H1 (cell line): ENCODE measurements around the gene PDZD2. TPM values are rescaled to one million over a fixed set of nuclear protein-coding genes. Genes with fewer than 3 reads are reported as not detected.

Experiments
- CTCF ChIA-PET: fragments of 300-600 bp; sonication (Branson Sonifier 250); formaldehyde crosslinking; loops from one replicate; lab custom pipeline; 2021; ENCODE audit not compliant: partially characterized antibody; lab: Charles Lee
- POLR2A ChIA-PET: fragments of 300-600 bp; sonication (Branson Sonifier 250); formaldehyde crosslinking; loops from one replicate; lab custom pipeline; 2021; ENCODE audit warnings: inconsistent platforms; ENCODE audit not compliant: partially characterized antibody; lab: Charles Lee
- DNase-seq, 2 experiments: peaks; one replicate each; pipeline versions ENCODE4 v3.0.0 to v3.0.0-alpha.2; 2010 to 2022; ENCODE audit warnings: low spot score in 2 of 2, low read depth in 1 of 2, mixed read lengths in 1 of 2
- FAIRE-seq: peaks from 2 replicates; lab custom pipeline; 2011; peaks lifted over from hg19 to GRCh38; lab: Jason Lieb, UNC
- H2AFZ ChIP-seq: 2 replicates; pipeline ENCODE4 v1.8.1; 2012; ENCODE audit warnings: low read length, inconsistent platforms
- H2AK5ac ChIP-seq: 2 replicates; pipeline ENCODE4 v1.6.1; 2013; ENCODE audit warnings: low read depth, low read length
- H2BK120ac ChIP-seq: replicated peaks from 2 replicates; pipeline ENCODE3; 2013; ENCODE audit warnings: low read depth, low read length, inconsistent platforms
- H2BK12ac ChIP-seq: 2 replicates; pipeline ENCODE4 v1.6.1; 2013; ENCODE audit warnings: low read depth, low read length
- H2BK15ac ChIP-seq: 2 replicates; pipeline ENCODE4 v1.6.1; 2013; ENCODE audit warnings: low read length
- H2BK20ac ChIP-seq: 2 replicates; pipeline ENCODE4 v1.6.1; 2013; ENCODE audit warnings: low read length
- H2BK5ac ChIP-seq: 2 replicates; pipeline ENCODE4 v1.6.1; 2013; ENCODE audit warnings: low read depth, low read length
- H3K14ac ChIP-seq: 2 replicates; pipeline ENCODE4 v1.6.1; 2013; ENCODE audit warnings: inconsistent platforms; ENCODE audit not compliant: insufficient read length
- H3K18ac ChIP-seq: 2 replicates; pipeline ENCODE4 v1.6.1; 2013; ENCODE audit warnings: low read length; ENCODE audit errors: extremely low read depth
- H3K23ac ChIP-seq: 2 replicates; pipeline ENCODE4 v1.6.1; 2013; ENCODE audit warnings: inconsistent platforms; ENCODE audit not compliant: insufficient read length
- H3K23me2 ChIP-seq: 2 replicates; pipeline ENCODE4 v1.6.1; 2013; ENCODE audit warnings: low read depth, low read length
- H3K27ac ChIP-seq: 2 replicates; pipeline ENCODE4 v1.6.1; 2011; ENCODE audit warnings: low read depth, low read length, inconsistent platforms
- H3K27me3 ChIP-seq, 4 experiments: replicated peaks in 1 of 4; 1 replicate in 1 of 4; 2 replicates in 3 of 4; pipeline versions ENCODE4 v1.6.1 to v1.8.1; 2011 to 2013; ENCODE audit warnings: low read length in 3 of 4, mild to moderate bottlenecking in 3 of 4, inconsistent platforms in 2 of 4, mixed read lengths in 2 of 4, moderate library complexity in 1 of 4; ENCODE audit not compliant: control insufficient read depth in 3 of 4, insufficient read depth in 3 of 4; ENCODE audit errors: extremely low read depth in 1 of 4
- H3K36me3 ChIP-seq, 4 experiments: 2 replicates each; pipeline versions ENCODE4 v1.6.1 to v1.8.1; 2011 to 2013; ENCODE audit warnings: mild to moderate bottlenecking in 4 of 4, low read length in 3 of 4, moderate library complexity in 2 of 4, control low read depth in 1 of 4, inconsistent platforms in 1 of 4; ENCODE audit not compliant: insufficient read depth in 4 of 4, control insufficient read depth in 2 of 4
- H3K4ac ChIP-seq: replicated peaks from 2 replicates; pipeline ENCODE3; 2013; ENCODE audit warnings: low read length, low read depth, mixed read lengths, inconsistent platforms; ENCODE audit not compliant: insufficient read length
- H3K4me1 ChIP-seq, 4 experiments: replicated peaks in 1 of 4; 1 replicate in 1 of 4; 2 replicates in 3 of 4; pipeline versions ENCODE4 v1.6.1 to v1.8.1; 2011 to 2013; ENCODE audit warnings: low read length in 3 of 4, inconsistent platforms in 2 of 4, mixed read lengths in 1 of 4; ENCODE audit not compliant: insufficient read depth in 4 of 4, control insufficient read depth in 3 of 4
- H3K4me2 ChIP-seq, 2 experiments: 2 replicates each; pipeline versions ENCODE4 v1.6.1 to v1.8.1; 2011 to 2013; ENCODE audit warnings: low read depth in 2 of 2, low read length in 2 of 2, control low read depth in 1 of 2, inconsistent platforms in 1 of 2, mild to moderate bottlenecking in 1 of 2; ENCODE audit not compliant: insufficient read depth in 1 of 2
- H3K4me3 ChIP-seq, 4 experiments: fragments of 200-600, 300-600 bp in 1 of 4; sonication (generic), shearing (Covaris generic), sonication (Bioruptor Twin) in 1 of 4; 2 replicates each; pipeline versions ENCODE4 v1.5.1 to v1.8.1; 2011 to 2016; ENCODE audit warnings: low read length in 4 of 4, low read depth in 3 of 4, control low read depth in 2 of 4, inconsistent platforms in 2 of 4, mild to moderate bottlenecking in 2 of 4, mixed read lengths in 1 of 4, moderate library complexity in 1 of 4; ENCODE audit not compliant: insufficient read depth in 2 of 4; ENCODE audit errors: extremely low read depth in 1 of 4
- H3K56ac ChIP-seq: replicated peaks from 2 replicates; pipeline ENCODE3; 2013; ENCODE audit warnings: low read depth, mild to moderate bottlenecking, mixed read lengths, low read length, inconsistent platforms; ENCODE audit not compliant: insufficient read length
- H3K79me1 ChIP-seq: 2 replicates; pipeline ENCODE4 v1.6.1; 2013; ENCODE audit warnings: low read depth, low read length, control low read depth
- H3K79me2 ChIP-seq, 2 experiments: 2 replicates each; pipeline versions ENCODE4 v1.6.1 to v1.8.1; 2012 to 2013; ENCODE audit warnings: low read length in 2 of 2, mild to moderate bottlenecking in 2 of 2, inconsistent platforms in 1 of 2; ENCODE audit not compliant: insufficient read depth in 2 of 2, control insufficient read depth in 1 of 2
- H3K9ac ChIP-seq, 4 experiments: replicated peaks in 1 of 4; 1 replicate in 1 of 4; 2 replicates in 3 of 4; pipeline versions ENCODE4 v1.6.1 to v1.8.1; 2011 to 2013; ENCODE audit warnings: low read depth in 3 of 4, low read length in 3 of 4, control low read depth in 2 of 4, mild to moderate bottlenecking in 2 of 4, moderate library complexity in 2 of 4, inconsistent platforms in 1 of 4; ENCODE audit errors: extremely low read depth in 1 of 4
- H3K9me3 ChIP-seq, 2 experiments: 2 replicates each; pipeline versions ENCODE4 v1.6.1 to v1.8.1; 2012 to 2013; ENCODE audit warnings: mild to moderate bottlenecking in 2 of 2, moderate library complexity in 2 of 2, control low read depth in 1 of 2, inconsistent platforms in 1 of 2, low read depth in 1 of 2, low read length in 1 of 2, mixed read lengths in 1 of 2; ENCODE audit not compliant: insufficient read depth in 2 of 2
- H4K20me1 ChIP-seq, 2 experiments: replicated peaks in 1 of 2; 2 replicates each; pipeline versions ENCODE3 to v1.8.1; 2011 to 2013; ENCODE audit warnings: inconsistent platforms in 2 of 2, low read length in 2 of 2, mild to moderate bottlenecking in 1 of 2; ENCODE audit not compliant: insufficient read depth in 2 of 2, control insufficient read depth in 1 of 2
- H4K5ac ChIP-seq: 2 replicates; pipeline ENCODE4 v1.6.1; 2013; ENCODE audit warnings: low read length, low read depth, mixed read lengths, inconsistent platforms; ENCODE audit not compliant: insufficient read length
- H4K8ac ChIP-seq: 2 replicates; pipeline ENCODE4 v1.8.0; 2013; ENCODE audit warnings: mild to moderate bottlenecking, moderate library complexity, low read length, inconsistent platforms; ENCODE audit not compliant: insufficient read depth; ENCODE audit errors: extremely low read depth
- H4K91ac ChIP-seq: replicated peaks from 2 replicates; pipeline ENCODE3; 2013; ENCODE audit warnings: low read length, mixed read lengths, inconsistent platforms; ENCODE audit not compliant: insufficient read length
- ATF3 ChIP-seq: IDR thresholded peaks from 2 replicates; pipeline ENCODE4 v1.6.1; 2011; ENCODE audit warnings: low read depth, mild to moderate bottlenecking, low read length; ENCODE audit not compliant: insufficient read depth
- RAD21 ChIP-seq, 2 experiments: IDR thresholded peaks in 1 of 2; conservative IDR thresholded peaks in 1 of 2; 2 replicates each; pipeline ENCODE4 v1.6.1; 2011; ENCODE audit warnings: low read depth in 2 of 2, low read length in 2 of 2, improper control_type of control experiment in 1 of 2, inconsistent platforms in 1 of 2, mild to moderate bottlenecking in 1 of 2, moderate library complexity in 1 of 2
- SAP30 ChIP-seq: fragments of 300-600 bp; sonication (generic); IDR thresholded peaks from 2 replicates; pipeline ENCODE4 v1.7.1; 2012; ENCODE audit warnings: low read length, moderate library complexity, mild to moderate bottlenecking, inconsistent platforms; ENCODE audit not compliant: insufficient read depth, insufficient replicate concordance
- WGBS, 2 experiments: shearing (Covaris generic) in 1 of 2; methylation state at CpG; one replicate each; pipeline versions ENCODE4 v1.1.6 to v1.1.7; 2013 to 2015; ENCODE audit warnings: low lambda C conversion rate in 2 of 2, mixed read lengths in 2 of 2, inconsistent platforms in 1 of 2, low coverage in 1 of 2, missing lambda C conversion rate in 1 of 2; ENCODE audit not compliant: insufficient replicate concordance in 2 of 2, insufficient coverage in 1 of 2, insufficient read length in 1 of 2; ENCODE audit errors: extremely low coverage in 1 of 2, missing lambda C conversion rate in 1 of 2; 5-methylcytosine and 5-hydroxymethylcytosine counted together
- polyA plus RNA-seq, 7 experiments: library from polyadenylated mRNA; depleted of rRNA in 3 of 7; stranded (reverse) in 5 of 7; unstranded in 2 of 7; fragments of >200 nt in 5 of 7; fragments of 200-250 nt in 2 of 7; gene quantifications; 1 replicate in 5 of 7; 2 replicates in 1 of 7; 4 replicates in 1 of 7; pipeline versions ENCODE4 v1.2.1 to v1.2.3, GENCODE V29; 2011 to 2013; ENCODE audit warnings: missing spikeins in 2 of 7, mixed read lengths in 2 of 7
- total RNA-seq: library from RNA; stranded (reverse); fragmentation: NEBNext Ultra II Directional; extraction: Animal tissue kit (Norgen Biotek cat#: 25700); gene quantifications from 2 replicates; pipeline ENCODE4 v1.2.1, GENCODE V29; 2021

Gene PDZD2
- total and polyA plus RNA-seq, 2 of the 8 experiments (the other 6 are each of a cell fraction or from before 2014, with no cell fraction given) = 1.2 to 6.8 TPM

DNA sequence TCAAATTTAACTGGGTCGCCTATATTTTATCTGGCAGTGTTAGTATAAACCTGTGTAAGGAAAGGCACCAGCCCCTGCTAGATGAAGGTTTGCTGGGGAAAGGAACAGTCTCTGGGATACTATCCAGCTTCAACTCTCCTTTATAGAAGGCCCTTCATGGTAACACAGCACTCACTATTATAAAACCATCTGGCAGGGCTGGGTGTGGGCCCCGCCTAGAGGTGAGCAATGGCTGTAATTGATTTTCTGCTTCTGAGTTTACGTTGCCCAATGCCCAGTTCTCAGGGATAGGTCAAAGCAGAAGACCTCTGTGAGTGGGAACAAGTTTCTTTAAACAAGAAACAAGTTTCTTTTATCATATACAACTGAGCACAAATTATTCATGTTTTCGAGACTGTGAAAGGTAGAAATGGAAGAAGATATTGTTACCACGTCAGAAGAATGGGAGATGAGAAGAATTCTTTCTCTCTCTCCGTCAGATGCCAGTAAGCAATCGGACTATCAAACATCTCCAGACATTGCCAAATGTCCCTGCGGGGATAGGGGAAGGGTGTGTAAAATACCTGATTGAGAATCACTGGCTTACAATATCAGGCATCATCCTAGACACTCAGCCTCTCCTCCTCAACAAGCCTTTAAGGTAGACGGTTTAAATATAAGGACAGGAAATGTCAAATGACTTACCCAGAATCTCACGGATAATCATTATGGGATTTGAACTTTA, 205.9 kb downstream of the PDZD2 start:
- Histone ChIP-seq H3K4me2 (no peak overlapping the region), H3K56ac (no peak overlapping the region), H3K4me3 (no peak overlapping the region), H3K23me2 (no peaks in the 10 kb centered on the region), H4K8ac (no peak overlapping the region), H3K79me2 (no peaks in the 10 kb centered on the region), H4K91ac (no peak overlapping the region), H2BK12ac (no peak overlapping the region), H3K14ac (no peak overlapping the region), H3K79me1 (no peaks in the 10 kb centered on the region), H2BK20ac (no peak overlapping the region), H3K4me1 (no peaks in the 10 kb centered on the region), H3K23ac (no peak overlapping the region), H2AK5ac (no peak overlapping the region), H3K27me3 (no peaks in the 10 kb centered on the region), H2BK15ac (no peak overlapping the region), H4K20me1 (no peaks in the 10 kb centered on the region), H3K4ac (no peak overlapping the region), H3K18ac (no peak overlapping the region), H4K5ac (no peak overlapping the region), H3K36me3 (no peaks in the 10 kb centered on the region), H2BK120ac (no peak overlapping the region), H3K9ac (no peak overlapping the region), H2AFZ (no peak overlapping the region), H2BK5ac (no peak overlapping the region), H3K27ac (no peak overlapping the region), H3K9me3 (no peaks in the 10 kb centered on the region)
- CTCF ChIA-PET = interaction anchor here (1.1 to 1.8 kb wide), 7 partner anchors 10 to 180 kb away, joined by 3 to 10 read pairs (median 4); no protein-coding TSS in a partner anchor
- FAIRE-seq (peak; percentile 42), DNase-seq (no peak)
- POLR2A ChIA-PET = interaction anchor here (1.0 kb wide), 1 partner anchor 328 kb away, joined by 3 read pairs; no protein-coding TSS in a partner anchor
- TF ChIP-seq RAD21 (IDR thresholded peaks at IDR 0.05 in 1 of 2, conservative IDR thresholded peaks at IDR 0.05 in 1 of 2; ENCODE audit: low read depth in 2 of 2, low read length in 2 of 2) (peak; percentile 15 to 30; a peak in 3 of 4 replicates), ATF3 (no peak), SAP30 (no peak)
- 80% methylated on average over 10 of the region's 10 CpGs; no CpG with 5 or more reads in 1 of the 2 experiments for WGBS, 2 experiments
